ENCODE results near the gene TTLL9.

The TTLL9 gene

DNA sequence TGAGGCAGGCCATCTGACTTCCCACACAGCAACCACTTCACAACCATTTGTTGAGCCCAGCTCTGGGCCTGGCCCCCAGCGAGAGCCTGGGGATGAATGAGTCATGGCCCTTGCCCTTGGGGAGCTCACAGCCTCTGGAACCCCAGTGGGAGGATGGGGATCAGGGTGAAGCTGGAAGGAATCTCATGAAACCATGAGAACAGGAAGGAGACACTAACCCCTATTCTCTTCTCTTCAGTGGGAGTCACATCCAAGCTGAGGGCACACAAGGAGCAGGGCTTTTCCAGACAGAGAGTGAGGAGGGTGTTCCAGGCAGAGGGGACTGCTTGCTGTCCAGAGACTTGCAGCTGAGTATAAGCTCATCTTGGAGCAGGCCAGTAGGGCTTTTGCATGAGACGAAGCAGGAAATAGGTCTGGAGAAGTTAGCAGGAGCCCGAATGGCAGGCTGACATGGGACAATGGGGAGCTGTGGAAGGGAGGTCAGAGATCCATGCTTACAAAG, 32.5 kb upstream of the TTLL9 start:
- DNase-seq = peak; percentile 4 to 36

DNA sequence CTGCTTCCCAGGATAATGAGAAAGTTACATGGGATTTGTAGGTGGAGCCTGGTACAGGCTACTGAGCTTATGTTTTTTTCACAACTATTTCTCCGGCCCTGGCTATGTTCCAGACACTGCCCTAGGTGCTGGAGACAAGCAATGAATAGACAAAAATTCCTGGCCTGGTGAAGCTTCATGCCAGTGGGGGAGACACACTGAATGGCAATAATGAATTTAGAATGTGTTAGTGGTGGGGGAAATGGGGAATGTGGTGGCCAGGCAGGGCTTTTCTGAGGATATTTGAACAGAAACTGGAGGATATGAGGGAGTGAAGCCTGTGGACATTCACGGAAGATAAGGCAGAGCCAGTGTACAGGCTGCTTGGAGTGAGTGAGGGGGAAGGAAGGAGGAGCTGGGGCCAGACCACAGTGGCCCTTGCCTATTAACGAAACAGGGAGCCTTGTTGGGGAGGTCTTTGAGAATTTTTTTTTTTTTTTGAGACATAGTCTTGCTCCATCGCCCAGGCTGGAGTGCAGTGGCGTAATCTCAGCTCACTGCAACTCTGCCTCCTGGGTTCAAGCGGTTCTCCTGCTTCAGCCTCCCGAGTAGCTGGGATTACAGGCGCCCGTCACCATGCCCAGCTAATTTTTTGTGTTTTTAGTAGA, 31.7 kb upstream of the TTLL9 start:
- DNase-seq = no peak

DNA sequence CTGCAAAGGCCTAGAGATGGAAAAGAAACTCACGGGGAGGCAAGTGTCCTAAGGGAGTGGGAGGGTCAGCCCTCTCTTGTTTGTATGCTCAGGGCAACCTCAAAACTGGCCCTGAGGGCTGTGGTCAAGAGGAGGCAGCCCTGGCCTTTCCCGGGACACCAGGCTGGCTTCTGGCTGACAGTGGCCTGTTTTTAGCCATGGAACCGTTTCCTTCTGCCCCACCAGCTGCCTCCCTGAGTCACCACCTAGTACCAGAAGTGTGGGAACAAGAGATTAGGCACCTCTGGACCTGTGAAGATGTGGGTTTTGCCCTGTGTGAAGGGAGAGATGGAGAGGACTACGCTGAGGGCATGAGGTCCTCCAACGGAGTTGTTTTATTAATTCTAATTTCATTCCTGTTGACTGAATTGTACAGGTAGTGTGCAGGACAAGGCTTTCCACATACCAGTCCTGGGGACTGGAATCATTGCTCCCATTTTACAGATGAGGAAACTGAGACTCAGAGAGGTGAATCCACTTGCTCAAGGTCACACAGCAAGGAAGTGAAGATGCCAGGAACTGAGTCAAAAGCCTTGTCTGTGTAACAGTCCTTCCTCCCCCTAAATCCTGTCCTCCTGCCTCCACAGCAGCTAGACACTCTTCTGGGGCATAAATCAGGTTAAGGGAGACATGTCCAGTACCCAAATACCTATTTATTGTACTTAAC, 30.5 kb upstream of the TTLL9 start:
- DNase-seq = no peak

DNA sequence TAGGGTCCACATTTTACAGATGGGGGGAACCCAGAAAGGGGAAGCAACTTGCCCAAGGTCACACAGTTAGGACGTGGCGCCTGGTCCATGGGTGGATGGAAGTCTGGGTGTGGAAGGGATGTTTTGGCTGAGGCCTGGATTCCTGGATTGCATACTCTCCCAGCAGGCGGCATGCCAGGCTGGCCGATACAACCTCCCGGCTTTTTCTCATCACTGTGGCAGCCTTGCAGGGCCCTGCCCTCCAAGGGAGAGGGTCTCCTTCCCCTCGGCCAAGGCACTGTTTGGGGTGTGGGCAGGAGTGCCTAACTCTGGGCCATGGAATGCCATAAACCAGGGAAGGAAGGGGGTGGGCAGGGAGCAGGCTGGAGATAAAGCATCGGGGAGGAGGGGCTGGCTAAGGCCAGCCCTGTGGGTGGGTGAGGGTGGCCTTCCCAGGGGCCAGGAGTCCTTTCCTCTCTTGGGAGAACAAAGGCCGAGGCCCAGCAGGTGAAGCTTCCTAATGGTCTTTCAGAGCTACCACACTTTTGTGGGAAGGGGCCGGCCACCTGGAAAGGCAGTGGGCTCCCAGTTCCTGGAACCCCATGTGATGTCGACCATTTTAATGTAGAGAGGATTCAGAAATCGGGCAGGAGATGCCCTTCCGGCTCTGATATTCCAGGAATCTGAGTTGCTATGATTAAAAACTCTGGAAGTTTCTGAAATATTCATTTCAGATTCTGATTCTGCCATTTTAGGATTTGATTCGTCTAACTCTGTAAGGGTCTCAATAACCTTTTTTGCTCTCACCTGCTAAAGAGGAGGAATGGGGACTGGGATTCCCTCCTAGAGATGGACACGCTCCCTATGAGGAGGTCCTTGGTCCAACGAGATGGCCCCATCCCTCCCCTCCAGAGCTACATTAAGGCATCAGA, 29.3 kb upstream of the TTLL9 start:
- DNase-seq = no peak

DNA sequence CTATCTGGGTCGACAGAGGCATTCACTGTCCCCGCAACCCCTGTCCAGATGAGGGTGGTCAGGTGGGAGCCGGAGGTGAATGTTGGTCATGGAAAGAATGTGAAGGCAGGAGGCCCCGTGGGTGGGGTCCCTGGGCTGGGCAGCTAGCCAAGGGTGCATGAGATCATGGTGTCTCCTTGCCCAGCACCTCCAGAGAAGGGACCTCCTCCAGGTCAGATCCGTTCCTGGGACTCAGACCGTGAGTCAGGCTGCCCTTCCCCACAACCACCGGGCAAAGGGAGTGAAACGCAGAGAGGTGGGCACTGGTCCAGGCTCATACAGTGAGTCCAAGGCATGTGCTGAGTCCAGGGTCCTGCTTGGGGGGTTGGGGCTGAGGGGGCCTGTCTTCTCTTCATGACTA, 28.5 kb upstream of the TTLL9 start:
- DNase-seq = no peak

DNA sequence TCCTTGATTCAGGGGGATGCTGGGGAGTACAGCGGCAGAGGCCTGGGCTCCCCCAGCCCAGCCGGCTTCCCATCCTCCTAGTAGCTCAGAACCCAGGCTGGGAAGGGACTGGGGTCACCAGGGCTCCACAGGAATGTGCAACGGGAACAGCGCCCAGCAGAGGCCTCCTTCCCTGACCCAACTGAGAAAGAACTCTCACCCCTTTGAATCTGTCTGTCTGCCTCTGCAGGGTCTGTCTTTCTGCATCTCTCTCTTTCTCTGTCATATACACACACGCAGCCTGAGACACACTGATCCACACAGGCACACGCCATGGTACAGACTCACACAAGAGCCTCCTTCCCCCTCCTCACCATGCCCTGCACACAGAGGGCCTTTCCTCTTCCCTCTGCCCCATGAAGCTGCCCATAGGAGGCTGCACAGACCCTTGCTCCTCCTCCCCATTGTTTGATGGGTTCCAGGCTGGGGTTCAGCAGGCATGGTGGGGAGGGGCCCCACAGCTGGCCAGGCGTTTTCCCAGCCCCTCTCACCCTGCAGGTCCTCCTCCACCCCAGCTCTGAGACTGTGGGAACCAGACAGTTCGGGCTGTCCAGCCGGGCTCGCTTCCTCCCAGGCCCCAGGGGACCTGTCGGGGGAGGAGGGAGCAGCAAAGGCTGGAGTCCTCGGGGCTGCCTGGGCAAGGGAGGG, 27.8 kb upstream of the TTLL9 start:
- DNase-seq = no peak

DNA sequence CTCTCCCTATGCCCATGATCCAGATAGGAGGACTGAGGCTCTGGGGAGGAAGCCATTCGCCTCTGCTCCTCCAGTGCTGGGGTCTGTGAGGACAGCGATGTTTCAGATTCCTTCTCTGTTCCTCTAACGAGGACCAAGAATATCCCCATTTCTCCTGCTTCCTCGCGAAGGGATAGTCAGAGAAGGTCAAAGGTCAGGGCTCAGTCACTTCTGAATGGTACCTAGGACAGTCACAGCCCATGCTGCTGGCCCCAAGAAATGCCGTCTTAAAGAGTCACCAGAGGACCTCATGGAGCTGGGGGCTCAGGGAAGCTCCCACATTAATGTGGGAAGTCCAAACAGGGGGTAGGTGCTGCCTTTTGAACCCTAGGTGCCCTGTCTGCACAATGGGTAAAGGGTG, 27.1 kb upstream of the TTLL9 start:
- no peak for DNase-seq

DNA sequence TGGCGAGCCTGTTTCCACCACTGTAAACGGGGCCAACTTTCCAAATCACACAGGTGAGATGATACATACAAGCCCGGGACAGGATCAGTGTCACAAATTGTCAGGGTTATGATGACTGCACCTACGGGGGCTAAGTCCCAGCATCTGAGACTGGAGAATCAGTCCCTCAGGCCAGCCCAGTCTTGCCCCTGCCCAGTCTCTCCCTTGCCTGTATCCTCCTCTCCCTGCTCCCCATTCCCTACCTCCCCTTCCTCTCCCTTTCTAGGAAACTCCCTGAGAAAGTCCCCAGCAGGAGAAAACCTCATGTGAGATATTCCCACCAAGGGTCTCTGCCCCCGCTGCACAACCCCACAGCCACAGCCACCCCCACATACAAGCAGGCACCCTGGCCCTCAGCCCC, 26.6 kb upstream of the TTLL9 start:
- no peak for DNase-seq

DNA sequence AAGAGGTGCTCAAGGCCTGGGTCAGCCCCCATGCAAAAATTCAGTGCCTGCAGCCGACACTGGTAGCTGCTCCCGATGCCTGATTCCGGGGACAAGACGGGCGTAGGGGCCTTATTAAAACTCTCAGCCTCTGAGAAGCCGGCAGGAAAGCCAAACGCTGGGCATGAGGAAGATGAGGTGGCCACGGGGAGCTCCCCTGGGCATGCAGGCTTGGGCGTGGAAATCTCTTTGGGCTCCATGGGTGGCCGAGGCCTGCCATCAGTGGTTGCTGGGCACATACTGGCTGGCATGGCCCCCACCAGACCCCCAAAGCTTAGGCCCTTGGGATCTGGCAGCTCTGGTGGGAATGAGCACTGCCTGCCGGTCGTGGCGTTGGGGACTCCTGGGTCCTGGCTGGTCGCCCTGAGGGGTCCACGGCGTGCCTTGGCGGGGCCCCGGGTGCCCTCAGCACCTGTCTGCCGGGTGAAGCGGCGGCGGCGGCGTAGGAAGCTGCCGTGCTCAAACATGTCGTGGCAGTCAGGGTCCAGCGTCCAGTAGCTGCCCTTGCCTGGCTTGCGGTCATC, 25.6 kb upstream of the TTLL9 start:
- DNase-seq = no peak

DNA sequence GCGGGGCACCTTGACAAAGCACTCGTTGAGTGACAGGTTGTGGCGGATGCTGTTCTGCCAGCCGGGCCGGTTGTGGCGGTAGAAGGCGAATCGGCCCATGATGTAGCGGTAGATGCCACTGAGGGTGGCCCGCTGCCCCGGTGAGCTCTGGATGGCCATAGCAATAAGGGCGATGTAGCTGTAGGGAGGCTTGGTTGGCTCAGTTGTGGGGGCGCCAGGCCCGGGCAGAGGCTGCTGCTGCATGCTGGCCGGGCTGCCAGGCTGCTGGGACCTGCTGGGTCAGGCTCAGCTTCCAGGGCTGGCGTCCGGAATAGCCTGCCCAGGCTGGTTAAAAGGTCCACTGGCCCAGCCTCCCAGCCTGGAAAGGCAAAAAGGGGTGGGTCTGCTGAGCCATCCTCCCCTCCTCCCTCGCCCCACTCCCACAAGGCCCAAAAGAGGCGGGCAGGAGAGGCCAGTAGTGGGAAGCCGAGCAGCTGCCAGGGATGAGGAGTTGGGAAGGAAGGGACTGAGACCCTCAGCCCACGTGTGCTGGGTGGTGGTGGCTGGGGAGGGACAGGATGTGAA, 25.1 kb upstream of the TTLL9 start, which contains the start of gene FOXS1:
Gene FOXS1, minus strand, starts transcription at position 305 of the 564 bp plus-strand sequence. Its CDS starts 62 bp downstream, at position 243.
- DNase-seq = no peak

DNA sequence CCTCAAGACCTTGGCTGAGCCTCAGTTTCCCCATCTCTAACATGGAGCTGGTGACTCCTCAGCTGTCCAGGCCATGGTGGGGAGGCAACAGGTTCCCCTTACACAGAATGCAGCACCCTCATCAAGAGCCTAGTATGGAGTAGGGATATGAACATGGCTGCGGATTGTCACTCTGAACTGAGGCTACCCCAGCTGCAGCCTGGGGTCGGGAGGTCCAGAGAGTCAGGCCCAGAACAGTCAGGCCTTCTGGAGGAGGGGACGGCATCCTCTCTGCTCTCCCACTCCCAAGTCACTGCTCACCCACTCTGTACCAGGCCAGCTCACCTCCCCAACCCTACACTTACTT, 23.7 kb upstream of the TTLL9 start:
- DNase-seq = no peak

DNA sequence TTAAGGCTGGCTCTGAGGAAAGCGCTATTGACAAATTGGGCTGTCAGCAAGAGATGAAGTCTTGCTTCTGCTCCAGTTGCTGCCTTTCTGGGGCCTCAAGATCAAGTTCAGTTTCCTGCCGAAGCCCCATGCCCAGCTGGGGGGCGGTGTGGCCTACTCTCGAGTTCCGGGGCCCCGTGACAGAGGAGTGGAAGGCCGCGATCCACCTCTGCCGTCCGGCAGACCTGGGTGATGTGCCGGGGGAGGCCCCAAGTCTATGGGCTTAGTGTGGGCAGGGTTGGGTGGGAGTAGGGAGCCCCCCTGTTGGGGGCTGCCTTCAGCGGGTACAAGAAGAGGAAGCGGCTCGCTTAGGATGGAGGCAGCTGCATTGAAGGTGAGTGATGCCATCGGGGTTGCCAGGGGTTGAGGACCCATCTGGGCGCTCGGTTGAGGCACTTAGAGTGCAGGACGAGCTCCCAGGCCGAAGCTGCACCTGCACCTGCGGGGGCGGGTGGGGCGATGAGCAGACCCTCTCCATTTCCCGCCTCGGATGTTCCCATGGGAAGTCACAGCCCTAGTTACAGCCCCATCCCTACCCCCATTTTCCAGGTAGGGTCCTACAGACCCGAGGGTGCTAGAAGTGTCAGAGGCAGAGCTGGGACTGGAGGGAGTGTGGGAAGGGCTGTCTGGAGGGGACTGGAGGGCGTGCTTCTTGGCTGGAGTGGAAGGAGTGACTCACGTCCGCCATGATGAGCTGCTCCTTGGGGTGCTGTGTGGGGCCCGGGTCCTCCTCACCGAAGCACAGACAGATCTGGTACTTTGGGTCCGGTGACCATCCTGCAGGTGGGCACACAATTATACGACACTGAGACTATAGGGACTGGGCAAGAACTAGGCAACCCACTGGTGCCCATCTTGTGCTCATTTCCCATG, 22.1 kb upstream of the TTLL9 start:
- no peak for DNase-seq

DNA sequence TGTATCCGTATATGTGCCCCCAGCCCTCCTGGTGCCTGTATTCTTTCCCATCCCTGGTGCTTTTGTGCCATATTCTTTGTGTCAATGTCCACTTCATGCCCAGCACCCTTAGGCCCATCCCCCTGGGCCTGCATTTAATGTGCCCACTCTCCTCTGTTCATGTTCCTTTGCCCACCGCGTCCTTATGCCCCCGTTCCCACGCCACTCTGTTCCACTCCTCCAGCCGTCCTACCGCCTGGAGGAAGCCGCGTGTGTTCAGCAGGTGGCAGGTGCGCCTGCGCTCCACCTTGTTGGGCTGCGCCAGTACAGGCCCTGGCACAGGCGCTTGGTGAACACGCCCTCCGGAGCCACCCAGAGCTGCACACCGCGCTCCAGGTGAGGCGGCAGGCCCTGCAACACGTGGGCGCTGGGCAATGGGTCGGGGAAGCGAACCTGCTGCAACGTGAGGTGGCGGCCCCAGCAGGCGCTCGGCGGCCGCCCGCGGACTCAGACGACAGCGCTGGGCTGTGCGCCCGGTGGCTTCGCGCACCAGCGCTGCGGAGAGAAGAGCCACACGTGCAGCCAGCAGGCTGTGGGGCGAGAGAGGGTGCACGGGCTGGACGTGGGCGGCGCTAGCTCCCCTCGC, 21.0 kb upstream of the TTLL9 start:
- DNase-seq = no peak

DNA sequence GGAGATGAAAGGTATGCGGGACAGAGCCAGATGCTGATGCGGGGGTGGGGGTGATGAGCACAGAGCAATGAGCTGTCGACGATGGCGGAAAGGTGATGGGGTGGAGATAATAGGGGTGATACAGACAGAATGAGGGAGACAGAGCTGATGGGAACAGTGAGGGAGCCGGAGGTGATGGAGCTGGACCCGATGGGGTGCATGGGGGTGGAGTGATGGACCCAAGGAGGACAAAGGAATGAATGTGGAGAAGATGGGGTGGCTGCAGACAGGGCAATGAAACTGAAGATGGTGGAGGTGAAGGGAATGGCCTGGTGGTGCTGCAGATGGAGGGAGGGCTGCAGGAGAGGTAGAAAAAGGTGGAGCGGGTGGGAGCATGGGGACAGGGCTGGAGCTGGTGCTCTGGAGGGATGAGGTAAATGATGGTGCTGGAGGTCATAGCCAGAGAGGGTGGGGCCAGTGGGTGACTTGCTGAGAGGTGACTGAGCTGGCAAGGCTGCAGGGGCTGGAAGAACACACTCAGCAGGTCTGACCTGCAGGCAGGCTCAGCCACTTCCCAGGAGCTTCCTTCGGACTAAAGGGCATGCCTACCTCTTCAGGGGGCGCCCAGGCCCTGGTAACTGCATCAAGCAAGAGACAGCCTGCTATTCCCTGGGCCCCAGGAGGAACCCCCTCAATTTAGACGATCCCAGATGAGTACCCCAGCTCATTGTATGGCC, 19.0 kb upstream of the TTLL9 start:
- no peak for DNase-seq

DNA sequence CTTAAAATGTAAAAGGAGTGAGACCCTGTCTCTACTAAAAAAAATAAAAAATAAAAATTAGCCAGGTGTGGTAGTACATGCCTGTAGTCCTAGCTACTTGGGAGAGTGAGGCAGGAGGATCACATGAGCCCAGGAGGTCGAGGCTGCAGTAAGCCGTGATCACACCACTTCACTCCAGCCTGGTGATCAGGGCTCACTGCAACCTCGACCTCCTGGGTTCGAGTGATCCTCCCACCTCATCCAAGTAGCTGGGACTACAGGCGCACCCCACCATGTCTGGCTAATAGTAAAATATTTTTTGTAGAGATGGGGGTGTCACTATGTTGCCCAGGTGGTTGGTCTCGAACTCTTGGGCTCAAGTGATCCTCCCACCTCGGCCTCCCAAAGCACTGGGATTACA, 17.0 kb upstream of the TTLL9 start:
- no peak for DNase-seq

DNA sequence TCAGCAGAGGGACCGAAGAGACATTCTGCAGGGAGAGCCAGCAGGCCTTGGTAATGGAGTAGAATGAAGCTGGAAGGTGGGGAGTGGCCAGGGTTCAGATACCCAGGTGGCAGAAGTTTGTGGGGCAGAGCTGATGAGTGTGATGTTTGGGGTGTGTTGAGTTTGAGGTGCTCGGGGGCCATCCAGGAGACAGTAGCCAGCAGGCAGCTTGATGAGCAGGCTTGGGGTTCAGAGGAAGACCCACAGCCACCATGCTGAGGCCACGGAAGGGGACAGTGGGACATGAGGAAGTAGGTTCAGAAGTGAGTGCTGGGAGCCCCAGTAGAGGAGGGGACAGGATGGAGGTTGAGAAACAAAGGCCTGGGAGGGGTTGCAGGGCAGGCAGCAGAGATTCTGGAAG, 13.9 kb upstream of the TTLL9 start:
- no peak for DNase-seq

DNA sequence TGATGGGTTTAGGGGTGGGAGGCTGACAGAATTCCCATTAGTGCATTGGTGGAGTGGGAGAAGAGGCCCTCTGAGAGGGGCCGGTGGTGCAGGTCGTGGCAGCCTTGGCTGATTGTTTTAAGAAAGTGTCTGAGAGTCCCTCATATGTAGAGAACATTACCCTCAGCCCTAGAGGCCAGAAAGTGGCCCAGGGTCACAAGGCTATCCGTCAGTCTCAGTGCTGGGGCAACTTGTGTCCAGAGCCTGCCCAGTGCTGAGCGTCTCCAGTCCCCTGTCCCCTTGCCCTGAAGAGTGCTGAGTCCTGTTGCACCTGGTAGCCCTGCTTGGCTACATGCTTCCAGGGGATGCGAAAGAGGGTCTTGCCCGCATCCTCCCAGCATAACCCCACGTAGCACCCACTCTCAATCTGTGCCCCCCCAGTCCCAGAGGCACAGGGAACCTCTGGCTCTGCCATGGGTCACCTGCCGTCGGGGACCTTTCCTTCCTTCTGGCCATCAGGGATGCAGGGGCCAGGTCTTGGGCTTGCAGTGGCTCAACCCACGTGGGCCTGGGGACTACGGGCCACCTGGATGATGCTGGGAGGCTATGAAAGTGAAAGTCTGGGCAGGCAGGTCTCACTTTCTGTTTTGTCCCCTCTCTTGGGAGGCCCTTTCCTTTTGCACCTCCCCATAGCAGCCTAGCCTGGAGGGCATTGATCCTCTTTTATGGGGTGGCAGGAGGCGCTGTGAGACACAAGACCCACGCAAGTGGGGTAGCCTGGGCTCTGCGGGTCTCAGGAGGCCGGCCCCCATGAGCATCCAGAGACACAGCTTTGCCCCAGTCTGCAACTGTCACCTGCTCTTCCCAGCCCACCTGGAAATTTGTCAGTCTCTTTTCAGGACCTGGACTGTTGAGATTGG, 12.3 kb upstream of the TTLL9 start:
- DNase-seq = no peak

DNA sequence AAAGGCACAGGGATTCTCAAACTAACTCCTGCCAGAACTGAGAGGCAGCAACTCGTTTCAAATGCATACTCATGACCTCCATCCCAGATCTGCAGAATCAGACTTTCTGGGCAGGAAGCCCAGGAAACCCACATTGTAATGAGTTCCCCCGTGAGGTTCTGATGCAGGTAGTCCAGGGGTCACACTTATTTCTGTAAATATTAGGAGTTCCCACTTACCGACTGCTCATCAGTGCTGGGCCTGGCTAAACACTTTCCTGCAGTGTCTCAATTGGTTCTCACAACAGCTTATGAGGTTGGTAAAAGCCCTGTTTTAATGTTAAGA, 11.7 kb upstream of the TTLL9 start:
- DNase-seq = no peak

Measured in bone marrow (tissue), 2 donors.